Measurements from ENCODE around the gene LRP2.
"Not testable (repeated sequence)": the region's sequence is repeated elsewhere in the genome, so short reads cannot be mapped to it uniquely, and the experiment has no call there.

Gene LRP2

GRCh38 chr2:169173876-169174275, 188.5 kb downstream of the LRP2 start:
- DNase-seq (ENCODE audit: low spot score), result no peak

DNA sequence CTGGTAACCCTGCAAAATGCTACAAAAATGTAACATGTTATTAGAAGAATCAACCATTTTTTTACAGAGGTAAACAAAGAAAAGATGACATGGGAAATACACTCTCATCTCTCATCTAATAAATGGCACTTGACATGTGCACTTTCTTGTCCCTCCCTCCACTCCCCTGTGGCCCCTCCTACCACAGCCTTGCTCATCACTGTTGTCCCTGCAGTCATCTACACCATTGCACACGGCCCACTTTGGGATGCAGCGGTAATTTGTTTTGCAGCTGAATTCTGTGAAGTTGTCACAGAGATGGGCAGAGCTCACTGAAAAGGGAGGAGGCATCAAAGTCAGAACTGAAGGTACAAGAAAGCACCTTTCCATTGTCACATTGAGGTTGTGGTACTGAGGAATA, 189.4 kb downstream of the LRP2 start:
- no peak for DNase-seq (ENCODE audit: low spot score)

DNA sequence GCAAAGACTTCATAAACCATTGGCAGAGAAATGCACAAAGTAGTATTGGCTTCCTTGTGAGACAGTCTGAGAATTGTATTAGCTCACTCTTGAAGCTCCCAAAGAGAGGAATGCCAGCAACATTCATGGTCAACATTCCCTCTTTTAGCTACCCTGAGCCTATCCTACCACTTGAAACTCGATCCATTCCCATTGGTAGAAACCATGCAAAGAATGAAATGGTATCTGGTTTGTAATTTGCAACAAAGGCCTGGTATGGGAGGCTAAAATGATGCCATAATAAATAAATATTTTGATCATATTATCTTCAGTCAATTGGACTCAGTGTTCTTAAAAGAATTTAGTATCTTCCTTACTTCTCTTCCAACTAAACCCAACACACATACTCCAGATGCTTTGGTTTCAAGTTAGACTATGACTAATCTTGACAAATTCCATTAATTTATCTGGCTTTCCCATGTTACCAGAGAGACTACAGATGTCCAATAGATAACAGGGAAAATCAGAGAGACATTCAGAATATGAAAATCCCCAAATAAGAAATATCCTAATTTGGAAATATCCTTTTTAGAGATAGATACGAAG, 190.1 kb downstream of the LRP2 start:
- DNase-seq (ENCODE audit: low spot score), result no peak

DNA sequence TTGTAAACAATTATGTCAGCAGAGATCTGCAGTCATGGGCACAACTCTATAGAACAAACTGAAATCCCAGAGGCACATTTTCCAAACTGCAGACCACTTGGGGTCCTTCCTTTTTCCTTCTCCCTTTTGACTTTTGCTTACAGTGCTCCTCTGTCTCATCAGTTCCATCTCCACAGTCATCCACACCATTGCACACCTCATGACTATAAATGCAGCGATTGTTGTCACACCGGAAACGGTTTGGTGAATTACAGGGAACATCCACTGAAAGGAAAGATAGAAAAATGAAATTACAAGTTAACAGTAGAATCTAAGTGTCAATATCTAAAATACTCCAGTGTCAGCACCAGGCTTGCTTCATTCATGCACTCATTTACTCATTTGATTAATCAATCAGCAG, 196.5 kb downstream of the LRP2 start:
- no peak for DNase-seq (ENCODE audit: low spot score)

GRCh38 chr2:169164311-169164710, 198.0 kb downstream of the LRP2 start:
- no peak for DNase-seq (ENCODE audit: low spot score)

DNA sequence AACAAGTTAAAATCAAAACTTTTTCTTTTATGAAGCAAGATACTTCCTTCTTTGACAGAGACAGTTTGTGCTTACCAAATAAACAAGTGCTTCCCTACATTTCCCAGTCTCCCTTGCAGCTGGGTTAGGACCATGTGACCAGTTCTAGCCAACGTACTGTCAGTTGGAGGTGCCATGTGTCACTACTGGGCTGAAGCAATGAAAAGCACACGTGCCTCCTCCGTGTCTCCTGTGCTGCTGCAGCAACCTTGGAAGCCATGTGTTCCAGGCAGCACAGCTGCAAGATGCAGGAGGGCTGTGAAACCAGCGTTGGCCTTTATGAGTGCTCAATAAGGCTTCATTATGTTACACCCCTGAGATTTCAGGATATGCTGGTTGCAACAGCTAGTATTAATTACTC, 199.7 kb downstream of the LRP2 start:
- DNase-seq (ENCODE audit: low spot score), result no peak

- no peak for DNase-seq (ENCODE audit: low spot score)
These were observed 201.3 kb downstream of the LRP2 start for GRCh38 chr2:169160926-169161481.

DNA sequence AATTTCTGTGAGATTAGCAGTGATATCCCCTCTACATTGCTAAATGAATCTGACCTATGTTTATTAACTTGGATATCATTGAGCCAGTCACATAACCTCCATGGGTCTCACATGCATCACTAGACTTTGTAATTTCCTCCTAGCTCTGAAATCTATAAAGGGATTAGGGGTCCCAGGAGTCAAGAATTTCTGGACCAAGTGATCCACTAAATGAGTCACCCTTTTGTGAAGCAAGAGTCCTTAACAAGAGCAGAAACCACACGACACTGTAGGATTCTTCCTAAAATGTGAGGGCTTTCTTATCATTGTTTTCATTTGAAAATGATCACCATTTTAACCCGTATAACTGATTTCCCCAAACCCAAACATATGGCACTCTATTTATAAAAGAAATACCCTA, 202.6 kb downstream of the LRP2 start:
- DNase-seq (ENCODE audit: low spot score), result no peak

GRCh38 chr2:169158874-169159273, 203.5 kb downstream of the LRP2 start:
- no peak for DNase-seq (ENCODE audit: low spot score)

- no peak for DNase-seq (ENCODE audit: low spot score)
These were observed 216.1 kb downstream of the LRP2 start for GRCh38 chr2:169146220-169146619.

- DNase-seq (ENCODE audit: low spot score), result no peak
These were observed 218.3 kb downstream of the LRP2 start for GRCh38 chr2:169143998-169144397.

GRCh38 chr2:169141713-169142352, 220.5 kb downstream of the LRP2 start:
- DNase-seq (ENCODE audit: low spot score), result peak; percentile 61

DNA sequence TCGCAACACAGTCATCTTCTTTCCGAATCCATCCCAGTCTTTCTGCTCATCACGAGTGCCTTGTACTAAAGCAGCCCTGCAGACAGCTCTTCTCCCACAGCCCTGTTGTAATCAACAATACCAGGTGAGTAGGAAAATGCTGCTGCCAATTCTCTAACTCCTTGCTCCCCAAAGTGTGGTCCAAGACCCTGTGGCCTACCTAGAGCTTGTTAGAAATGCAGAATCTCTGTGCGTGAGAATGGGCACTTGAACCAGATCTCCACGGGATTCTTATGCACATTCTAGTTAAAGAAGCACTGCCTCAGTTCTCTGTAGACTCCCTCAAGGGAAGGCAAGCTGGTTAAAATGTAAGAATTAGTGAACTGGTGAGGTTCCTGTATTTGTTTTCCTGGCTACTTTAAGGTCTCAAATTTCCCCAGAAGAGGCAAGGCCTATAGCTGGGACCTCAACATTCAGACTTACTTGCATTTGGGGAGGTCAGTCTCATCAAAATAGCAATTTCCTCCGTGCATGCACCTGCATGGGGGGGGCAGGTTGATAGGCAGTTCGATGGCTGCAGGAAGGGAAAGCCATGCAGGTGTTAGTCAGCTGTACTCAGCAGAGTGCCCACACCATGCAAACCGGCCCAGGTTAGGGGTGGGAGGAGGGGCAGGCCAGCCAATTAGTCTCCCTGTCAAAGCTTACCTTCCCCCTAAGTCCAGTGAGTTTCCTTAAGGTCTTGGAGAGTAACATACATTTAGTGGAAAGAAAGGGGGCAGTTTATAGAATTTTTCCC, 222.2 kb downstream of the LRP2 start:
- DNase-seq (ENCODE audit: low spot score), result no peak

GRCh38 chr2:169139145-169139544, 223.2 kb downstream of the LRP2 start:
- no peak for DNase-seq (ENCODE audit: low spot score)

GRCh38 chr2:169137924-169138323, 224.4 kb downstream of the LRP2 start:
- DNase-seq (ENCODE audit: low spot score), result no peak

- DNase-seq (ENCODE audit: low spot score), result no peak
These were observed 225.3 kb downstream of the LRP2 start for GRCh38 chr2:169136885-169137534.

DNA sequence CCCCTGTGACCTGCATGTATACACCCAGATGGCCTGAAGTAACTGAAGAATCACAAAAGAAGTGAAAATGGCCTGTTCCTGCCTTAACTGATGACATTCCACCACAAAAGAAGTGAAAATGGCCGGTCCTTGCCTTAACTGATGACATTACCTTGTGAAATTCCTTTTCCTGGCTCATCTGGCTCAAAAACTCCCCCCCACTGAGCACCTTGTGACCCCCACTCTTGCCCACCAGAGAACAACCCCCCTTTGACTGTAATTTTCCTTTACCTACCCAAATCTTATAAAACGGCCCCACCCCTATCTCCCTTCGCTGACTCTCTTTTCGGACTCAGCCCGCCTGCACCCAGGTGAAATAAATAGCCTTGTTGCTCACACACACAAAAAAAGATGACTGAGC, 225.9 kb downstream of the LRP2 start:
- not testable (repeated sequence) for DNase-seq (ENCODE audit: low spot score)

- not testable (repeated sequence) for DNase-seq (ENCODE audit: low spot score)
These were observed 228.1 kb downstream of the LRP2 start for GRCh38 chr2:169134272-169134671.

DNA sequence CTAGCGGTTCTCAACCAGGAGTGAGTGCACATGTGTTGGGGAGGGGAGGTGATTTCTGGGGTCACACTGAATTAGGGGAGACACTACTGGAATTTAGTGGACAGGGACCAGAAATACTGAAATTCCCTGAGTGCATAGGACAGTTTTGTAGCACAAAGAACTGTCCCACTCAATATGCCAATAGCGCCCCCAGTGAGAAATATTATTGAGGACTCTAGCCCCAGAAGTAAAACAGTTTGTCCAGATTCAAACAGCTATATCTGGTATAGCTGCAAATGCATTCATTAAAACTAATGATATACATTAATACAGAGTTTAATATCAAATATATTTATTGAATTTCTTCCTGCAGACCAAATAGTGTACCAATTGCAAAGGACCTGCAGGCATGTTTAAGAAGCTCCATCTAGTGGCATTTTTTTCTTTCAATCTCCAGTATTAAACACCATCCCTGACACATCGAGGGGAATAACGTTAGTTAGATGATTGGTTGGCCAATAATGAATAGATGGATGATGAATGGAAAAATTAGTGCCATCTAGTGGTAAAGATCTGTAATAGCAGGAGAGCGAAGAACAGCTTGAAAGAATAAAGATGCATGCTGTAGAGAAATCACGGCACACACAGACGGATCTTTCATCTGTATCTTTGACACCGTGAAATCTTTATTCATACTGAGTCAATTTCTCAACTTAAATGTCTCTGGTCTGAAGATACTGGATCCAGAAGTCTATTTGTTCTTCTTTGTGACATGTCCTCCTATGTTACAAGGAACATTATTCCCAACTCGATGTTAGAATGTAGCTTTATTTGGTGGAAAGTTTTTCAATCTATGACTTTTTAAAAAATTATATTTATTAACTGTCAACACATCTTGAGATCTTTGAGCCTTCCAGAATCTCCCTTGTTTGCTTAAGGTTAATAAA, 230.5 kb downstream of the LRP2 start:
- peak; percentile 42 for DNase-seq (ENCODE audit: low spot score)

DNA sequence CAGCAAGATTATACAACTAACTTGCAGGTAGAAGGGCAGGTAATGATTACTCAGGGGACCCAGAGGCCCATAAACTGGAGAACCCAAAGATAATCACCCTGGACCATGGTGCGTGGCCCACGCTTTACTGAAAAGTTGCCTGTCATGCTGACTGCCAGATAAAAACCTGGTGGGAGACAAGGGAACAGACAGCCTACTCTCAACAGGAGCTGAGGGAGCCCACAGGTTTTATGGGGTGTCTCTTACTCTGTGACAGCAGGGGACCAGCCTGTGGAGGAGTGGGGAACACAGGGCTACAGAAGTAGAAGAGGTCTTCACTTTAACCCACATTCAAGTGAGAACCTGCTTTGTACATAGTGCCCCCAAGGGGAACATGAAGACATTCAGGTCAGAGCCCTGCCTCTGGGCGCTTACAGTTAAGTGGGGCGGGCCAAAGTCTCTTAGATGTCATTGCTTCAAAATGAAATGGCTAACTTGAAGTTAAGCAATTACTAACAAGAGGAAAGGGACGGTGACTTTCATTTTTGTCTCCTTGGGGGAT, 232.6 kb downstream of the LRP2 start:
- DNase-seq (ENCODE audit: low spot score), result no peak

DNA sequence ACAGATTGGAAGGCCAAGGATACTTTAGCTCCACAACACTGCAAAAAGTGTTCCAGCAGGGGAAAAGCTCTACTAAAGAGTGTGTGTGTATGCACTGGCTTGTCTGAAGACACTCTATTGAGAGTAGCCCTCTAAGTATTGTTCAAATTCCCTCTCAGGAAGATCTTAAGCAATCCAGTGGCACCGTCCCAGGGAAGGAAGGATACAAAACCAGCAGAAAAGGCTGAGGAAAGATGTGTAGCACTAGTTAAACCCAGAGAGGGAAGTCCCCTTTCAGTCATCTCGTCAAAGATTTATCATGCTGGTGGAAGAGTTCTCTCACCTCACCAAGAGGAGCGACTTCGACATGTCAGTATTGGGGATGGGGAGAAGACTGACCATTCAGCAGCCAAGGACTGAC, 242.5 kb downstream of the LRP2 start:
- no peak for DNase-seq (ENCODE audit: low spot score)

Data from HuH-7 (cell line).